SK-N-MC (cell line): Measurements from ENCODE around the gene EVX2.

Source experiments
- EZH2 ChIP-seq: fragments of 200-600 bp; sonication (generic); IDR thresholded peaks from one replicate; pipeline ENCODE4 v1.6.1; 2017; ENCODE audit warnings: antibody characterized with exemption
- POLR2AphosphoS5 ChIP-seq: IDR thresholded peaks from 2 replicates; pipeline ENCODE4 v1.6.1; 2012; ENCODE audit warnings: mild to moderate bottlenecking, low read depth, low read length, borderline replicate concordance

DNA sequence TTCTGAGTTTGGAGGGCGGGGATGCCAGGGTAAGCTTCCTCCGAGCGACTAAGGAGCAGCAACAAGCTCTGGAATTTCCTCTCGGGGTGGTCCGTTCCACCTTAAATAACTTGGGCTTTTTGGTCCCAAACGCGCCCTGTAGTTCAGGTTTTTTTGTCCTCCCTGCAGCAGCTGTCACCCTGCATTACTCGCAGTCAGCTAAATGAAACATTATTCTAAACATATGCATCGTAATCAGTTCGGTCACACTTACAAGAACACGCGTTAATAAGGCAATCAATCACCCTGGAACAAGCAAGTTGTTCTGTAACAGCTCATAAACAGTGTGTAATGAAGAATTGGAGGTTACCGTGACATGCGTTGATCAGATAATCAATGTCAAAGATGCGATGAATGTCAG lies 8.3 kb downstream of the EVX2 start:
- TF ChIP-seq POLR2AphosphoS5 (no peak), EZH2 (no peak)
